Subcutaneous abdominal adipose tissue (tissue), 5 donors: ENCODE measurements around the gene ADISSP.
A peak's percentile ranks its signal among the peaks of the same experiment; 100 is the strongest.

Experiments
- H3K27ac ChIP-seq: one replicate; pipeline ENCODE4 v1.7.0; 2013; ENCODE audit warnings: low read depth, mild to moderate bottlenecking, inconsistent platforms, low read length, moderate library complexity
- H3K27me3 ChIP-seq, 5 donors: one replicate each; pipeline ENCODE4 v1.7.0; 2013; ENCODE audit warnings: low read length in 5 of 5, inconsistent platforms in 1 of 5; ENCODE audit not compliant: control insufficient read depth in 5 of 5, insufficient read depth in 4 of 5
- H3K36me3 ChIP-seq, 5 donors: one replicate each; pipeline ENCODE4 v1.7.0; 2013; ENCODE audit warnings: low read length in 5 of 5; ENCODE audit not compliant: control insufficient read depth in 5 of 5, insufficient read depth in 5 of 5
- H3K4me1 ChIP-seq, 5 donors: one replicate each; pipeline ENCODE4 v1.7.0; 2013; ENCODE audit warnings: low read length in 5 of 5, mild to moderate bottlenecking in 3 of 5, moderate library complexity in 1 of 5; ENCODE audit not compliant: control insufficient read depth in 5 of 5, insufficient read depth in 5 of 5
- H3K4me3 ChIP-seq, 5 donors: one replicate each; pipeline ENCODE4 v1.7.0; 2013; ENCODE audit warnings: low read length in 5 of 5, low read depth in 1 of 5
- H3K9ac ChIP-seq, 5 donors: one replicate each; pipeline ENCODE4 v1.7.0; 2013; ENCODE audit warnings: low read length in 5 of 5, mild to moderate bottlenecking in 4 of 5, moderate library complexity in 3 of 5
- H3K9me3 ChIP-seq, 5 donors: one replicate each; pipeline ENCODE4 v1.7.0; 2013; ENCODE audit warnings: low read length in 5 of 5; ENCODE audit not compliant: control insufficient read depth in 5 of 5
- donor health status: healthy.
- donor health status: healthy.
- donor health status: healthy.
- donor health status: healthy.
- donor health status: healthy.

ADISSP gene

GRCh38 chr20:3766422-3767109 is 987 bp downstream of the ADISSP start:
- H3K27me3 ChIP-seq: no peaks in the 10 kb centered on the region
- peaks cover 0 to 4% (median 1%) of the 10 kb centered on the region in 5 donors for H3K36me3 ChIP-seq
- peak overlapping the region in 4 of 5 donors; percentile 6 to 78 (median 66) for H3K9ac ChIP-seq
- peaks cover 12 to 67% (median 60%) of the 10 kb centered on the region in 5 donors for H3K4me1 ChIP-seq
- H3K9me3 ChIP-seq: no peaks in the 10 kb centered on the region
- H3K4me3 ChIP-seq: peak overlapping the region; percentile 66 to 87 (median 72)
- peak overlapping the region; percentile 50 for H3K27ac ChIP-seq

- H3K9ac ChIP-seq: peak overlapping the region in 3 of 5 donors; percentile 8 to 28 (median 18)
- H3K4me3 ChIP-seq: peak overlapping the region in 3 of 5 donors; percentile 13 to 25 (median 15)
- peak overlapping the region; percentile 50 for H3K27ac ChIP-seq
- H3K36me3 ChIP-seq: peaks cover 0 to 9% (median 2%) of the 10 kb centered on the region in 5 donors
- no peaks in the 10 kb centered on the region for H3K27me3 ChIP-seq
- no peaks in the 10 kb centered on the region for H3K9me3 ChIP-seq
- H3K4me1 ChIP-seq: peaks cover 12 to 73% (median 61%) of the 10 kb centered on the region in 5 donors
Measured at GRCh38 chr20:3765171-3765882, 2.2 kb downstream of the ADISSP start.

- Histone ChIP-seq H3K27ac (peak overlapping the region; percentile 50), H3K4me3 (peak overlapping the region in 1 of 5 donors; percentile 1), H3K36me3 (peaks cover 0 to 9% (median 2%) of the 10 kb centered on the region in 5 donors), H3K27me3 (no peaks in the 10 kb centered on the region), H3K9me3 (no peaks in the 10 kb centered on the region), H3K9ac (peak overlapping the region in 2 of 5 donors; percentile 15 to 28), H3K4me1 (peaks cover 15 to 80% (median 67%) of the 10 kb centered on the region in 5 donors)
Measured at GRCh38 chr20:3764659-3765058, 2.9 kb downstream of the ADISSP start.

GRCh38 chr20:3763671-3764601 is 3.6 kb downstream of the ADISSP start:
- H3K4me1 ChIP-seq: peaks cover 15 to 86% (median 72%) of the 10 kb centered on the region in 5 donors
- no peaks in the 10 kb centered on the region for H3K9me3 ChIP-seq
- no peak overlapping the region for H3K4me3 ChIP-seq
- no peaks in the 10 kb centered on the region for H3K27me3 ChIP-seq
- H3K9ac ChIP-seq: peak overlapping the region in 2 of 5 donors; percentile 15 to 28
- peak overlapping the region; percentile 16 for H3K27ac ChIP-seq
- peaks cover 0 to 10% (median 2%) of the 10 kb centered on the region in 5 donors for H3K36me3 ChIP-seq

- no peaks in the 10 kb centered on the region for H3K27me3 ChIP-seq
- no peaks in the 10 kb centered on the region for H3K9me3 ChIP-seq
- H3K4me3 ChIP-seq: no peak overlapping the region
- H3K36me3 ChIP-seq: peaks cover 0 to 24% (median 8%) of the 10 kb centered on the region in 5 donors
- H3K4me1 ChIP-seq: peaks cover 12 to 87% (median 71%) of the 10 kb centered on the region in 5 donors
- H3K9ac ChIP-seq: no peak overlapping the region
- H3K27ac ChIP-seq: no peak overlapping the region
Measured at GRCh38 chr20:3760655-3761348, 6.8 kb downstream of the ADISSP start.

- Histone ChIP-seq H3K9me3 (no peaks in the 10 kb centered on the region), H3K4me3 (no peak overlapping the region), H3K27me3 (no peaks in the 10 kb centered on the region), H3K27ac (peak overlapping the region; percentile 24), H3K9ac (peak overlapping the region in 2 of 5 donors; percentile 57 to 66), H3K36me3 (peaks cover 0 to 33% (median 15%) of the 10 kb centered on the region in 5 donors), H3K4me1 (peaks cover 7 to 84% (median 64%) of the 10 kb centered on the region in 5 donors)
Measured at GRCh38 chr20:3759884-3760283, 7.7 kb downstream of the ADISSP start.

- Histone ChIP-seq H3K36me3 (peaks cover 0 to 38% (median 15%) of the 10 kb centered on the region in 5 donors), H3K27me3 (no peaks in the 10 kb centered on the region), H3K9me3 (no peaks in the 10 kb centered on the region), H3K9ac (peak overlapping the region in 4 of 5 donors; percentile 28 to 67 (median 62)), H3K4me3 (no peak overlapping the region), H3K4me1 (peaks cover 5 to 84% (median 59%) of the 10 kb centered on the region in 5 donors), H3K27ac (peak overlapping the region; percentile 24)
Measured at GRCh38 chr20:3759316-3759823, 8.2 kb downstream of the ADISSP start.

GRCh38 chr20:3758566-3758965 is 9.0 kb downstream of the ADISSP start:
- H3K4me1 ChIP-seq: peaks cover 3 to 84% (median 56%) of the 10 kb centered on the region in 5 donors
- H3K4me3 ChIP-seq: no peak overlapping the region
- no peaks in the 10 kb centered on the region for H3K27me3 ChIP-seq
- H3K9me3 ChIP-seq: no peaks in the 10 kb centered on the region
- peaks cover 0 to 39% (median 17%) of the 10 kb centered on the region in 5 donors for H3K36me3 ChIP-seq
- peak overlapping the region in 1 of 5 donors; percentile 66 for H3K9ac ChIP-seq
- H3K27ac ChIP-seq: peak overlapping the region; percentile 60

GRCh38 chr20:3757268-3757667 is 10.3 kb downstream of the ADISSP start:
- Histone ChIP-seq H3K36me3 (peaks cover 0 to 41% (median 21%) of the 10 kb centered on the region in 5 donors), H3K27me3 (no peaks in the 10 kb centered on the region), H3K9ac (no peak overlapping the region), H3K4me1 (peaks cover 3 to 87% (median 65%) of the 10 kb centered on the region in 5 donors), H3K9me3 (no peaks in the 10 kb centered on the region), H3K4me3 (no peak overlapping the region), H3K27ac (peak overlapping the region; percentile 60)
